C4-2B (cell line): ENCODE results near the gene QRICH2.

Experiments
- H3K27ac ChIP-seq: fragments of 450-650 bp; 2 replicates; pipeline ENCODE4 v1.5.1; 2017
- ZFX ChIP-seq: fragments of 450-650 bp; IDR thresholded peaks from 2 replicates; pipeline ENCODE4 v1.6.1; 2017
- TF ChIP-seq, protein P1 (sequence below): fragments of 450-650 bp; conservative IDR thresholded peaks from 2 replicates; pipeline ENCODE4 v1.5.1; 2017; ENCODE audit warnings: mild to moderate bottlenecking

Gene QRICH2

GRCh38 chr17:76241691-76242255 lies 66.3 kb downstream of the QRICH2 start:
- peak overlapping the region; percentile 72 for H3K27ac ChIP-seq
- TF ChIP-seq ZFX, result no peak
- TF ChIP-seq, protein P1, sequence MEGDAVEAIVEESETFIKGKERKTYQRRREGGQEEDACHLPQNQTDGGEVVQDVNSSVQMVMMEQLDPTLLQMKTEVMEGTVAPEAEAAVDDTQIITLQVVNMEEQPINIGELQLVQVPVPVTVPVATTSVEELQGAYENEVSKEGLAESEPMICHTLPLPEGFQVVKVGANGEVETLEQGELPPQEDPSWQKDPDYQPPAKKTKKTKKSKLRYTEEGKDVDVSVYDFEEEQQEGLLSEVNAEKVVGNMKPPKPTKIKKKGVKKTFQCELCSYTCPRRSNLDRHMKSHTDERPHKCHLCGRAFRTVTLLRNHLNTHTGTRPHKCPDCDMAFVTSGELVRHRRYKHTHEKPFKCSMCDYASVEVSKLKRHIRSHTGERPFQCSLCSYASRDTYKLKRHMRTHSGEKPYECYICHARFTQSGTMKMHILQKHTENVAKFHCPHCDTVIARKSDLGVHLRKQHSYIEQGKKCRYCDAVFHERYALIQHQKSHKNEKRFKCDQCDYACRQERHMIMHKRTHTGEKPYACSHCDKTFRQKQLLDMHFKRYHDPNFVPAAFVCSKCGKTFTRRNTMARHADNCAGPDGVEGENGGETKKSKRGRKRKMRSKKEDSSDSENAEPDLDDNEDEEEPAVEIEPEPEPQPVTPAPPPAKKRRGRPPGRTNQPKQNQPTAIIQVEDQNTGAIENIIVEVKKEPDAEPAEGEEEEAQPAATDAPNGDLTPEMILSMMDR, result no peak

DNA sequence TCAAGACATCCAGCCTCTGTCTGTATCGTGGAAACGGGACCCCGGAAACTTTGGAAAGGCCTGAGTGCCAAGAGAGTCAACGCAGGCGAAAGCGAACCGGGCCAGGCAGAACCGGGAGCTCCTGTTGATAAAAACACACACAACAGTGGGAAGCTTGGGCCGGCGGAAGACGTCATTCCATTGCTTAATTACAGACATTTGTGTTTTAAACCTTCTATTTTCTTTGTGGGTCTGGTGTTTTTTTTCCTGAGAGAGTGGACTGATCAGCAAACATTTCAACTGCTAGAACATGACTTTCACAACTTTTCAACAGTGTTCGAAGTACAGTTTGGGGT lies 66.9 kb downstream of the QRICH2 start:
- peak overlapping the region; percentile 72 for H3K27ac ChIP-seq
- TF ChIP-seq, protein P1, result no peak
- TF ChIP-seq ZFX, result no peak

DNA sequence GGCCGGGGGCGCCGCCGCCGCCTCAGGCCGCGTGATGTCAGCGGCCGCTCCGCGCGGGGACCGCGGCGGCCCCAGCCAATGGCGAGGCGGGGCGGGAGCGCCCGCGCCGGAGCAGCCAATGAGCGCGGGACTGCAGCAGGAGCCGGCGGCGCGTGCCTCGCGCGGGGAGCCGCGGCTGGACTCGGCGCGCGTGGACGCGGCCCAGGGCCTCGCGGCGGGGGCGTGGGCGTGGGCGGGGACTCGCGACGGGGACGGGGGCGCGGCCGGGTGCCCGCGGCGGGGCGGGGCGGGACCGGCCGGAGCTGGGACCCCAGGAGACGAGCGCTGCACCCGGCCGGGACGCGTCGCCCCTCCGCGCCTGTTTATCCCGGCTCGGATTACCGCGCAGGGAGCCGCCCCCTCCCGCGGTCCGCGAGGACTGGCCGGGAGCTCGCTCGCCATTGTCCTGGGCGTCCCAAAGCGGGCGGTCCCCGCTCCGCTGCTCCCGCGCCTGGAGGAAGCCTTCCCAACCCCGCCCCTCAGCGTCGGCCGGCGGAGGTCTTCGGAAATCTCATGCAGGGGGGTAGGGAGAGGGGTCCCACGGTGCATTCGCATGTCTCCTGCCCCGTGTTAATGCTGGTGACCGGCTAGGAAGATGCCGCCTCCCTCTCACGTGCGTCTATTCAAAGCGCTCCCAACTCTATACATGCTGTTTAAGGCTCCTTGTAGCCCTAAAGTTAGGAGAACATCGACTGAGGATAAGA lies 67.4 kb downstream of the QRICH2 start, which contains the start of gene RNF157:
TSS of gene RNF157 (minus strand) at position 33 of the 743 bp plus-strand sequence. CDS start 253 bp downstream, outside the sequence.
- H3K27ac ChIP-seq, result peak within 1 kb of the TSS; percentile 72
- TF ChIP-seq ZFX, result no peak
- TF ChIP-seq, protein P1, result no peak

DNA sequence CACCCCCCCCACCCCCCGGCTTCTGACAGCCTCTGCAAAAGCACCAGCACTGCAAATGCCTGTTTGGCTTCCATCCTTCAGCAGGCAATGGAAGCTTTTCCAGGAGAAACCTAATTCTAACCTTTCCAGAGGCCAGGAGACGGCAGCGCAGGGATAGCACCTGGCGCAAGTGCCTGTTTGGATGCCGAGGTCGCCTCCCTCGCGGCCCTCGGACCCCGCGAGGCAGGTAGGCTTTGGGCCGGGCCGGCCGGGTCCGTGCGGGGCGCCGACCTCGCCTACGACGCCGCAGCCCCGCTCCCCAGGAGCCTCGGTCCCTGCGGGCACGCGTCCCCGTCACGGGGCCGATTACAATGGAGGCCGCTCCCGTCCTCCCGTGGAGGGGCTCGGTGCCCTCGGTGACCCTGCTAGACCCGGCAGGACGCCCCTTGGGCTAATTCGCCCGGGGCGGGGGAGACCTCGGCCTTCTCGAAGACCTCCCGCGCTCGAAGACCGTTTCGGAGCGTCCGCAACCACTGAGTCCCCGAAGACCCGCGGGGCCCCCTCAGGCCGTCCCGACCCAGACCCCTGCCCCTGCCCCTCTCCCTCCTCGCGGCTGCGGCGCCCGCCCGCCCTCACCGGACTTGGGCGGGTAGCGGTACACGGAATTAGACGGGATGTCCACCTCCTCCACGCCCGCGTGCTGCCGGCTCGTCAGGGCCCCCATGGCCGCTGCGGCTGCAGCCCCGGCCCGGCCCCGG lies 68.4 kb downstream of the QRICH2 start:
- peak overlapping the region; percentile 72; the same call in 1 of the 2 replicates for H3K27ac ChIP-seq
- no peak for TF ChIP-seq ZFX
- TF ChIP-seq, protein P1, result no peak

GRCh38 chr17:76238847-76239537 lies 69.1 kb downstream of the QRICH2 start:
- no peak overlapping the region for H3K27ac ChIP-seq
- no peak for TF ChIP-seq ZFX
- TF ChIP-seq, protein P1, result no peak

- H3K27ac ChIP-seq, result no peak overlapping the region
- TF ChIP-seq ZFX, result no peak
- TF ChIP-seq, protein P1, result no peak
Observed at GRCh38 chr17:76237859-76238313, 70.2 kb downstream of the QRICH2 start.
